ENCODE data around the gene SNTG2.

DNA sequence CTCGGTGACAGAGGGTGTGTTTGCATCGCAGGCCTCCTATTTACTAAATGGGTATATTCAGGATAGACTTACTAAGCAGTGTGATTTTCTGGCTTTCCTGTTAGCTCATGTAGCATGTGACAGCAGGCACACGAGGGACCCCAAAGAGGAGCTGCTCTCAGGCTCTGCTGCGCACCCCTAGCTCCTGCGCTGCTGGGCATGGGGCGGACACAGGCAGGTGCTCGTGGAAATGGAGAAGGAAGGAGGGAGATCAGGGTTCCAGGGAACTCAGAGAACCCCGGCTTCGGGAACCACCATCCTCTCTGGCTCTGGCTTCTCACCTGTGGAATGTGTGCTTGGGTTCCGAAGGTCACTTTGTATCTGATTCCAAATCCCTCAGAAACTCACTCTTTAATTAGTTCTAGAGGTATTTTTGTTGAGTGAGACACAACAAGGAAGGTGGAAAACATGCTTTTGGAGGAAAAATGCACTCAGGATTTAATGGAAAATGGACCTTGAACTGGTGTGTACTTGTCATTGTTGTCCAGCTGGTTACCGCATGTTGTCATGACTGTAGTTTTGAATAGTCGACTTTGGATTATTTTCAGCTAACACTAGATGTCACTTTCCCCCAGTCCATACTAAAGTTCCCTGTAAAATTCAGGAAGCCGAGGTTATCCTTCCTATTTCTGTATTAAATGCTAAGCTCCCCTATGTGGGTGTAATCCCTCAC, 3.5 kb downstream of the SNTG2 start:
- TF ChIP-seq, protein P1, sequence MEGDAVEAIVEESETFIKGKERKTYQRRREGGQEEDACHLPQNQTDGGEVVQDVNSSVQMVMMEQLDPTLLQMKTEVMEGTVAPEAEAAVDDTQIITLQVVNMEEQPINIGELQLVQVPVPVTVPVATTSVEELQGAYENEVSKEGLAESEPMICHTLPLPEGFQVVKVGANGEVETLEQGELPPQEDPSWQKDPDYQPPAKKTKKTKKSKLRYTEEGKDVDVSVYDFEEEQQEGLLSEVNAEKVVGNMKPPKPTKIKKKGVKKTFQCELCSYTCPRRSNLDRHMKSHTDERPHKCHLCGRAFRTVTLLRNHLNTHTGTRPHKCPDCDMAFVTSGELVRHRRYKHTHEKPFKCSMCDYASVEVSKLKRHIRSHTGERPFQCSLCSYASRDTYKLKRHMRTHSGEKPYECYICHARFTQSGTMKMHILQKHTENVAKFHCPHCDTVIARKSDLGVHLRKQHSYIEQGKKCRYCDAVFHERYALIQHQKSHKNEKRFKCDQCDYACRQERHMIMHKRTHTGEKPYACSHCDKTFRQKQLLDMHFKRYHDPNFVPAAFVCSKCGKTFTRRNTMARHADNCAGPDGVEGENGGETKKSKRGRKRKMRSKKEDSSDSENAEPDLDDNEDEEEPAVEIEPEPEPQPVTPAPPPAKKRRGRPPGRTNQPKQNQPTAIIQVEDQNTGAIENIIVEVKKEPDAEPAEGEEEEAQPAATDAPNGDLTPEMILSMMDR (IDR thresholded peaks at IDR 0.05) = peak in 5 of 6 experiments; percentile 4 to 32 (median 23)
- TF ChIP-seq POLR2A (IDR thresholded peaks at IDR 0.05) = no peak
